Erythroblast (primary cell): ENCODE data around the gene SCN5A.

Experiments used
- GATA1 ChIP-seq: IDR thresholded peaks from 2 replicates; pipeline ENCODE4 v1.6.1; 2011; ENCODE audit warnings: low read depth, mild to moderate bottlenecking, control low read depth, low read length, moderate library complexity
- POLR2A ChIP-seq: IDR thresholded peaks from 2 replicates; pipeline ENCODE4 v1.6.1; 2011; ENCODE audit warnings: mild to moderate bottlenecking, low read length

DNA sequence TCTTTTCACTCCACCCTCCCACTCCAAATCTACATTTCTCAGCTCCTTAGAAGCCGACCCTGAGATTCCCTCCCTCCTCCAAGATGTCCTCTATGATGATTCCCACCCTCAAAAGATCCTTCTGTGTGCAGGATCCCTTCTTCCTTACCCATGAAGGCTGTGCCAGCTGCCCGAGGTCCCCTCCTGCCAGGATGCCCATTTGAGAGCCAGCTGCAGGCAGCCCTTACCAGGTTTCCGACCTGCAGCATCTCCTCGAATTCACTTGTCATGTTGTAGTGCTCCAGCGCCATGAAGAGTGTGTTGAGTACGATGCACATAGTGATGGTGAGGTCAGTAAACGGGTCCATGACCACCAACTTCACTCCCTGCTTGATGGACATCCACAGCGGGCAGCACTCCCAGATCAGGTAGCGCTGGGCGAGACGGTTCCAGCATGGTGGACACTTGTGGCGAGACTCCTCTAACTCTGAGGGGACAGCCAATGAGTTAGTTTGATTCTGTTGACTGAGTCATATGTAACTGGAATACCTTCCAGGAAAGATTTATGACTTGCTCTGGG, 51.9 kb downstream of the SCN5A start:
- TF ChIP-seq POLR2A, result no peak
- TF ChIP-seq GATA1, result no peak
